NCI-H2081 treated with DMSO at 0.1 percent for 48 hours (cell line): ENCODE measurements around the gene CENPP.
"Not testable (repeated sequence)": the region's sequence is repeated elsewhere in the genome, so short reads cannot be mapped to it uniquely, and the experiment has no call there.

ENCODE experiments used
- DNase-seq: peaks from one replicate; lab custom pipeline; 2025; lab: John Stamatoyannopoulos, UW

The CENPP gene

GRCh38 chr9:92381775-92382174, 56.0 kb downstream of the CENPP start:
- DNase-seq = no peak

GRCh38 chr9:92384375-92384774, 58.6 kb downstream of the CENPP start:
- no peak for DNase-seq

DNA sequence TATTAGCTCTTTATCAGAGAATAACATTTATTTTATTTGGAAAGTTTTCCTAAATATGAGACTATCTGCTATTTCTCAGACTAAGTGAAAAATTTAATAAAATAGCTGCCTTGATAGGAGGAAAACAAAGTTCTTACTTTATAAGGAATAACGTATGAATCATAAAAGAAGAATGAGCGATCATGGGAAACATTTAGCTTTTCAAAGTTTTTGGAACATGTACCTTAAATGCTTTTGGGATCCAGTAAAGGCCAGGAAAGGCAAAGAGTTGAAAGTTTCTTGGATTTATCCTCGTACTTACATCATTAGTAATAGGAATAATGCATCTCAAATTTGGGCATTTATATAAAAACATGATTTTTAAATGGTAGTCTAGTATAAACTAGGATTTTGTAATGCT, 59.2 kb downstream of the CENPP start:
- DNase-seq = no peak

GRCh38 chr9:92385477-92385876, 59.7 kb downstream of the CENPP start:
- no peak for DNase-seq

- no peak for DNase-seq
These were observed 60.2 kb downstream of the CENPP start for GRCh38 chr9:92385953-92386352.

DNA sequence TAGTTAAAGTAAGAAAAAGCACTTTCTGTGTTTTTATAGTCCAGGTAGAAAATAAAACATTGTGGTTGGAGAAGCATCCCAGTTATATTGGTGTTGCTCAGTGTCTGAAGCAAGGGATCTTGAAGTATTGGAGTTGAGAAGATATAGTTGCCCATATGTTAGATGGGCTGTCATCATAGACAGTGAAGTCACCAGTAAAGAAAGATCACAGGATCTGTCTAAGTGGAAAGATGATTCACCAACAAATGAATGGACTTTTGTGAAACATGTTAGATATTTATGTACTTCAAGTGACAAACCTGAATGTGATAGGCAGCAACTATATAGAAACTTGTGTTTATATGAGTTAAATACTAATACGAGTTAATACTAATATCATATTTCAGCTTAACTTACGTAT, 66.9 kb downstream of the CENPP start:
- DNase-seq = no peak

DNA sequence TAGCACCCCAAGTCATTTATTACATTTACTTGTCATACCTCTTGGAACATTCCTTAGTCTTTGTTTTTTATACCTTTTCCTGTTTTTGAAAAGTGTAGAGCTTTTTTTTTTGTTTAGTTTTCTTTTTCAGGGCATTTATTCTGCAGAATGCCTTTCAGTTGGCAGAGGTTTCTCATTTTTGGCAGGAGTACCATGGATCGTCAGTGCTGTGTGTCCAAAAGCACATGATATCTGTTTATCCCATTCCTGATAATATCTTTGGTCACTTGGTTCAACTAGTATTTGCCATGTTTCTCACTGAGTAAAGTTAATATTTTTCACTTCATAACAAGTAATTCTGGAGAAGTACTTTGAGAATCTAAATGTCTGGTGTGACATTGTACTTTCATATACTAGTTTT, 67.9 kb downstream of the CENPP start:
- no peak for DNase-seq

- no peak for DNase-seq
These were observed 69.9 kb downstream of the CENPP start for GRCh38 chr9:92395617-92396016.

- no peak for DNase-seq
These were observed 72.1 kb downstream of the CENPP start for GRCh38 chr9:92397853-92398252.

DNA sequence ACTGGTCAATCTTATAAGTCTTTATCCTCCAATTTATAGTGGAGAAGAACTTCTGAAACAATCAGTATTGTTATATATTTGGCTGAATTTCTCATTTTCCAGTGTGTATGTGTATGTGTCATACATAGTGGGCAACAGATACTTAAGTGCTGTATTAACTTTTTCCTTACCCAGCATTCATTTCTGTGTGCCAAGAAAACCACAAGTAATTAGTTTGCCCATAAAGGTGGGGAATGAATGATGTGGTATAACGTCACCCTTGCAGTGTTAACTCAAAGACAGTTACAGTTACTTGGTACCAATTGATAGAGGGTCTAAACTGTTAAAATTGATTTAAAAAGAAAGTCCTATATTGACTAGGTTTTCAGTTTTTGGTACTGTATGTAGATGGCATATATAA, 76.6 kb downstream of the CENPP start:
- no peak for DNase-seq

DNA sequence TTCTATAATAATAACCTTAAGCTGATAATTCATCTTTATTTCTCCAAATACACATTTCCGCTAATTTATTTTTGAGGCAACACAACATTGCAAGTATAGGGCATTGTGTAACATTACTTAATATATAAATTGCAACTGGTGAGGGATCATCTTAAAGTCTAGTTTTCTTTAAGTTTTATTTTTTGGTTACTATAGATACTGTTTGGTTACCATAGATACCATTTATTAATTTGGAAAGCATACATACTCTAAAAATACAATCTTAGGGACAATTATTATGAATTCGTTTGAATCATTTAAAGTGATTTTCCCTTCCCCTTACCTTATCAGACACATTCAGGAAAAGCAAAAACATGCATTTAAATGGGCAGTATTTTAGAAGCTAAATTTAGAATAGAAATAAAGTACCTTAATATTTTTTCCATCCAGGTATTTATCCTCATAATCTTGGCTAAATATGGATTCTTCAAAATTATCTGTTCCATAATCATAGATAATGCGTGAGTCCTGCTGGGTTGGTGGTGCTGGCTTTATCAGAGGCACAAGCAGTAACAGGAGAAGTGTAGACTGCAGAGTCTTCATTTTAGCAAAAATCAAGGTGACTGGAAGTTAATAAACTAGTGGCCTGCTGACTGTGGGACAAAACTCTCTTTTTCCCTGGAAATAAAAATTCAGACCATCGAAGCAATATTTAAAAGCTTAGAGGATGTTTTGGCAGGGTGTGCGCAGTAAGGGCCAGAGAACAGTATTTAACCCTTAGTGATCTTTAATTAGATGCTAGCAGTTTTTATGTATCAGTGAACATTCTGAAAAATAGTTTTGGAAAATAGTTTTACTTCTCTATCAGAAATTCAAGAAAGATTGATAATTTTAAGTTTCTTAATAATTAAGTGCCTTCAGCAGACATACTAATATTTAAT, 77.3 kb downstream of the CENPP start:
- DNase-seq = no peak

GRCh38 chr9:92404042-92404836, 78.5 kb downstream of the CENPP start, which contains the start of gene OGN:
Gene OGN, minus strand, starts transcription at chr9:92404578. Its CDS starts 1,171 bp downstream, at chr9:92403407.
- DNase-seq = no peak

- no peak for DNase-seq
These were observed 80.1 kb downstream of the CENPP start for GRCh38 chr9:92405818-92406217.

GRCh38 chr9:92406477-92406876, 80.7 kb downstream of the CENPP start:
- no peak for DNase-seq

- no peak for DNase-seq
These were observed 82.1 kb downstream of the CENPP start for GRCh38 chr9:92407818-92408217.

- DNase-seq = no peak
These were observed 83.2 kb downstream of the CENPP start for GRCh38 chr9:92408747-92409478.

- not testable (repeated sequence) for DNase-seq
These were observed 85.4 kb downstream of the CENPP start for GRCh38 chr9:92411157-92411556.

DNA sequence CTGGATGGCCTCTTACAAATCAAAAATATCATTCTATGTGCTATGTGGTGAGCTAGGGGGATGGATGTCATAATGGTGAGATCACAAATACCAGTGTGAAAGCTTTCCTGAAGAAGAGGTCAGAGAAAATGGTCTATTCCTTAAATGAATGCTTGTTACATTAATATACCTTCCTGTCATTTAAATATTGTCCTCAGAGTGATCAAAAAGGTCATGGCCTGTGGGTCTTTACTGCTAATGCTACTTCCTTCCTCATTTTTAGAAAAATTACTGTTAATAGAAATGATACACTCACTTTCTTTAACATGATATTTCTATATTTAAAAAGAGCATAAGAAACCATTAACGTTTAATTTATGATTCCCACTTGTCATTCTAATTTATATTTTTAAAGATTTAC, 88.8 kb downstream of the CENPP start:
- DNase-seq = no peak

DNA sequence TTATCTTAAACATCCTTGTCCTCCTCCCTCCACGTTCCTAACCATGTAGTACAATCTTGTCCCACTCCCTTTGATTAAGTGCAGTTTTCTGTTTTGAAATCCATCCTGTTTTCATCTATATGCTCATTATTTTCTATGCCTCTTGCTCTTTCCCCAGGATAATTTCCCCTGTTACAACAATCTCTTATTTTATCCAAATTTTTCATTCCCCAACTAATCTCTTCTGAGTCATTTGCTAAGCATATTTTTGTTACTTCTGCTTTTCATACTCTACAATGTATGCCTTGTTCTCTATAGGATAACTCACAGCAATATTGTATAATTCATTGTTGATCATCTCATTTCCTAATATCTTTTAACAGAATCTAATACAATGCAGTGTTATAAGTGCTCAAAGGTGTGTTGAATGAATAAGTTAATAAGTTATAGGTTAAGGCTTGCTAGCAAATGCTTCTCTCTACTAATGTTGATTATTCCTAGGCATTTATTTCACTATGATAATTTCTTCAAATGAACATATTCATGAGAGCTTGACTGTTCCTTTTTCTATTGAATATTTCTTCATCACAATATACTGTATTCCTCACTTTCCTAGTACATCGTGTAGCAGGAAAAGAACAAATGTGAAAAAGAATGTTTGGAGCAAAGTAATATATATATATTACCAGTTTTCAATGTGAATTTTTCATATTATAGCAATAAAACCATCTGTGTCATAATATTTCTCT, 97.0 kb downstream of the CENPP start:
- no peak for DNase-seq

GRCh38 chr9:92423612-92424011, 97.9 kb downstream of the CENPP start:
- no peak for DNase-seq

- no peak for DNase-seq
These were observed 98.6 kb downstream of the CENPP start, which contains the start of gene OMD for GRCh38 chr9:92424340-92424739. Gene OMD, minus strand, starts transcription at chr9:92424471. Its CDS starts 6,913 bp downstream, at chr9:92417558.

- DNase-seq = no peak
These were observed 99.7 kb downstream of the CENPP start for GRCh38 chr9:92425474-92425873.
